B cell (primary cell): ENCODE results near the gene METTL2A. TPM values are rescaled to one million over a fixed set of nuclear protein-coding genes. Genes with fewer than 3 reads are reported as not detected.
A peak's percentile ranks its signal among the peaks of the same experiment; 100 is the strongest.
"Not testable (repeated sequence)": the region's sequence is repeated elsewhere in the genome, so short reads cannot be mapped to it uniquely, and the experiment has no call there.

Experiments used
- ATAC-seq: fragments of 200-7000 bp; cut with Tn5 transposase; one replicate; pipeline ENCODE4 v1.10.0; 2021; ENCODE audit warnings: low read depth, mild to moderate bottlenecking, moderate number of reproducible peaks, moderate library complexity
- CTCF ChIA-PET: fragments of 350-600 bp; sonication (Branson Sonifier 250); formaldehyde crosslinking; loops from one replicate; lab custom pipeline; 2021; ENCODE audit warnings: antibody characterized with exemption, inconsistent platforms; lab: Charles Lee
- POLR2A ChIA-PET: fragments of 350-600 bp; sonication (Branson Sonifier 250); formaldehyde crosslinking; loops from one replicate; lab custom pipeline; 2021; ENCODE audit warnings: antibody characterized with exemption; lab: Charles Lee
- DNase-seq: peaks from one replicate; pipeline ENCODE4 v3.0.0; 2013
- H2AFZ ChIP-seq: 2 replicates; pipeline ENCODE4 v1.6.1; 2012; ENCODE audit warnings: mild to moderate bottlenecking, low read depth, low read length; ENCODE audit not compliant: insufficient read depth, poor library complexity, severe bottlenecking
- H3K27ac ChIP-seq, 2 donors: 1 replicate in 1 of 2; 2 replicates in 1 of 2; pipeline ENCODE4 v1.5.1; 2012 to 2013; ENCODE audit warnings: low read length in 2 of 2, mild to moderate bottlenecking in 2 of 2, moderate library complexity in 1 of 2
- H3K27me3 ChIP-seq, 4 experiments: fragments of 200-600 bp in 1 of 4; sonication (generic) in 1 of 4; replicated peaks in 1 of 4; 1 replicate in 2 of 4; 2 replicates in 2 of 4; pipeline versions ENCODE4 v1.6.1 to v1.7.0; 2013 to 2016; ENCODE audit warnings: low read length in 3 of 4, mild to moderate bottlenecking in 2 of 4, mixed read lengths in 1 of 4, moderate library complexity in 1 of 4; ENCODE audit not compliant: insufficient read depth in 4 of 4, control insufficient read depth in 3 of 4; ENCODE audit errors: control extremely low read depth in 1 of 4
- H3K36me3 ChIP-seq, 2 experiments: replicated peaks in 1 of 2; 1 replicate in 1 of 2; 2 replicates in 1 of 2; pipeline versions ENCODE4 v1.6.1 to v1.7.1; 2013; ENCODE audit warnings: low read length in 1 of 2; ENCODE audit not compliant: insufficient read depth in 2 of 2, control insufficient read depth in 1 of 2; ENCODE audit errors: control extremely low read depth in 1 of 2, extremely low read depth in 1 of 2
- H3K4me1 ChIP-seq, 2 donors: fragments of 200-600 bp in 1 of 2; sonication (generic) in 1 of 2; 1 replicate in 1 of 2; 2 replicates in 1 of 2; pipeline versions ENCODE4 v1.5.1 to v1.6.1; 2013 to 2017; ENCODE audit warnings: low read length in 2 of 2; ENCODE audit not compliant: control insufficient read depth in 2 of 2, insufficient read depth in 2 of 2
- H3K4me2 ChIP-seq: replicated peaks from 2 replicates; pipeline ENCODE3; 2012; ENCODE audit warnings: mild to moderate bottlenecking, low read depth, low read length; ENCODE audit not compliant: poor library complexity, severe bottlenecking
- H3K4me3 ChIP-seq, 5 experiments: fragments of 200-600 bp in 1 of 5; sonication (generic) in 1 of 5; 1 replicate in 3 of 5; 2 replicates in 2 of 5; pipeline versions ENCODE4 v1.5.1 to v1.7.0; 2011 to 2016; ENCODE audit warnings: low read length in 4 of 5, mild to moderate bottlenecking in 4 of 5, low read depth in 2 of 5, control low read depth in 1 of 5, moderate library complexity in 1 of 5; ENCODE audit not compliant: insufficient read depth in 1 of 5; ENCODE audit errors: control extremely low read depth in 1 of 5, extremely low read depth in 1 of 5
- H3K79me2 ChIP-seq: fragments of 200-600 bp; sonication (generic); one replicate; pipeline ENCODE4 v1.6.0; 2016; ENCODE audit warnings: low read length; ENCODE audit not compliant: control insufficient read depth, insufficient read depth
- H3K9ac ChIP-seq: fragments of 200-600 bp; sonication (generic); 2 replicates; pipeline ENCODE4 v1.6.1; 2017; ENCODE audit warnings: mild to moderate bottlenecking, low read length, moderate library complexity
- H3K9me3 ChIP-seq, 3 donors: one replicate each; pipeline versions ENCODE4 v1.6.1 to v1.7.1; 2013; ENCODE audit warnings: low read length in 2 of 3; ENCODE audit not compliant: control insufficient read depth in 2 of 3, insufficient read depth in 1 of 3; ENCODE audit errors: control extremely low read depth in 1 of 3
- H4K20me1 ChIP-seq: 2 replicates; pipeline ENCODE4 v1.6.0; 2012; ENCODE audit warnings: mild to moderate bottlenecking, low read length; ENCODE audit not compliant: insufficient read depth, control insufficient read depth, poor library complexity, severe bottlenecking
- H3K27ac Mint-ChIP-seq: one replicate; pipeline ENCODE4 v1.8.0; 2021; ENCODE audit warnings: mixed read lengths
- H3K27me3 Mint-ChIP-seq: one replicate; pipeline ENCODE4 v1.8.0; 2021; ENCODE audit warnings: mixed read lengths
- H3K4me1 Mint-ChIP-seq: one replicate; pipeline ENCODE4 v1.8.0; 2021; ENCODE audit warnings: mixed read lengths
- H3K4me3 Mint-ChIP-seq: one replicate; pipeline ENCODE4 v1.8.0; 2021; ENCODE audit warnings: mixed read lengths
- H3K9me3 Mint-ChIP-seq: one replicate; pipeline ENCODE4 v1.8.0; 2022; ENCODE audit warnings: mixed read lengths; ENCODE audit not compliant: insufficient read depth
- EZH2 ChIP-seq: IDR thresholded peaks from 2 replicates; pipeline ENCODE4 v1.6.1; 2012; ENCODE audit warnings: borderline replicate concordance, low read depth, mild to moderate bottlenecking, moderate library complexity, low read length; ENCODE audit not compliant: insufficient read depth, poor library complexity, severe bottlenecking
- WGBS: methylation state at CpG from one replicate; pipeline ENCODE4 v1.1.5; 2013; ENCODE audit warnings: missing lambda C conversion rate; ENCODE audit not compliant: insufficient coverage; 5-methylcytosine and 5-hydroxymethylcytosine counted together
- intact Hi-C: fragments of 100-400 bp; cut with micrococcal nuclease; formaldehyde crosslinking; loops from one replicate; pipeline ENCODE4 v1.10.0; 2022
- polyA plus RNA-seq: library from polyadenylated mRNA; depleted of rRNA; stranded (reverse); fragments of >200 nt; gene quantifications from 2 replicates; pipeline ENCODE4 v1.2.3, GENCODE V29; 2012
- total RNA-seq, 2 donors: library from RNA; stranded (reverse); fragments of 120-200 nt in 1 of 2; gene quantifications; 1 replicate in 1 of 2; 2 replicates in 1 of 2; pipeline versions ENCODE4 v1.2.3 to v1.2.4, GENCODE V29; 2013 to 2022
- TF ChIP-seq, protein P1 (sequence below): fragments of 200-600 bp; IDR thresholded peaks from one replicate; pipeline ENCODE4 v1.8.0; 2022; ENCODE audit warnings: antibody characterized with exemption, mild to moderate bottlenecking

Gene METTL2A
- total and polyA plus RNA-seq, 2 donors (not counting 1 experiment from before 2014, with no cell fraction given) = 5.9 to 17.0 TPM

GRCh38 chr17:62454111-62454510 lies 30.4 kb downstream of the METTL2A start:
- H4K20me1 ChIP-seq, CTCF ChIA-PET, H3K36me3 ChIP-seq, H3K27me3 ChIP-seq, H3K27me3 Mint-ChIP-seq, H3K9me3 Mint-ChIP-seq, H3K9me3 ChIP-seq, intact Hi-C loops, POLR2A ChIA-PET, H3K79me2 ChIP-seq, H2AFZ ChIP-seq: not testable (repeated sequence)
- Histone ChIP-seq H3K27ac (peak overlapping the region; percentile 61 to 77), H3K4me3 (peak overlapping the region in 1 of 5 experiments; percentile 21), H3K9ac (peak overlapping the region; percentile 12), H3K4me1 (peaks cover 20 to 53% of the 10 kb centered on the region in 2 donors), H3K4me2 (peak overlapping the region; percentile 55)
- DNase-seq (peak; percentile 35), ATAC-seq (peak; percentile 50)
- Mint-ChIP-seq H3K4me1 (peaks cover 35% of the 10 kb centered on the region), H3K27ac (peak overlapping the region; percentile 91), H3K4me3 (peak overlapping the region; percentile 75)
- WGBS = no CpG with 5 or more reads among the region's 3 CpGs

- H3K9me3 Mint-ChIP-seq = no peaks in the 10 kb centered on the region
- no peak overlapping the region for H3K4me3 Mint-ChIP-seq
- no peak for ATAC-seq
- WGBS = 98% methylated on average over 5 of the region's 7 CpGs
- Histone ChIP-seq H4K20me1 (no peaks in the 10 kb centered on the region), H3K27me3 (no peaks in the 10 kb centered on the region), H3K79me2 (no peaks in the 10 kb centered on the region), H3K9ac (no peak overlapping the region), H3K4me2 (no peak overlapping the region), H2AFZ (no peak overlapping the region), H3K9me3 (no peaks in the 10 kb centered on the region), H3K4me3 (no peak overlapping the region), H3K27ac (no peak overlapping the region), H3K36me3 (no peaks in the 10 kb centered on the region), H3K4me1 (peaks cover 20 to 57% of the 10 kb centered on the region in 2 donors)
- H3K4me1 Mint-ChIP-seq = peaks cover 37% of the 10 kb centered on the region
- TF ChIP-seq, protein P1, sequence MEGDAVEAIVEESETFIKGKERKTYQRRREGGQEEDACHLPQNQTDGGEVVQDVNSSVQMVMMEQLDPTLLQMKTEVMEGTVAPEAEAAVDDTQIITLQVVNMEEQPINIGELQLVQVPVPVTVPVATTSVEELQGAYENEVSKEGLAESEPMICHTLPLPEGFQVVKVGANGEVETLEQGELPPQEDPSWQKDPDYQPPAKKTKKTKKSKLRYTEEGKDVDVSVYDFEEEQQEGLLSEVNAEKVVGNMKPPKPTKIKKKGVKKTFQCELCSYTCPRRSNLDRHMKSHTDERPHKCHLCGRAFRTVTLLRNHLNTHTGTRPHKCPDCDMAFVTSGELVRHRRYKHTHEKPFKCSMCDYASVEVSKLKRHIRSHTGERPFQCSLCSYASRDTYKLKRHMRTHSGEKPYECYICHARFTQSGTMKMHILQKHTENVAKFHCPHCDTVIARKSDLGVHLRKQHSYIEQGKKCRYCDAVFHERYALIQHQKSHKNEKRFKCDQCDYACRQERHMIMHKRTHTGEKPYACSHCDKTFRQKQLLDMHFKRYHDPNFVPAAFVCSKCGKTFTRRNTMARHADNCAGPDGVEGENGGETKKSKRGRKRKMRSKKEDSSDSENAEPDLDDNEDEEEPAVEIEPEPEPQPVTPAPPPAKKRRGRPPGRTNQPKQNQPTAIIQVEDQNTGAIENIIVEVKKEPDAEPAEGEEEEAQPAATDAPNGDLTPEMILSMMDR = no peak
- no peak for TF ChIP-seq EZH2
- no peak for DNase-seq
- peak overlapping the region; percentile 53 for H3K27ac Mint-ChIP-seq
- H3K27me3 Mint-ChIP-seq = no peaks in the 10 kb centered on the region
- ChIA-PET CTCF (no interaction called here), POLR2A (no interaction called here)
- intact Hi-C loops = no loop called here
Measured at GRCh38 chr17:62456016-62456415, 32.3 kb downstream of the METTL2A start.

DNA sequence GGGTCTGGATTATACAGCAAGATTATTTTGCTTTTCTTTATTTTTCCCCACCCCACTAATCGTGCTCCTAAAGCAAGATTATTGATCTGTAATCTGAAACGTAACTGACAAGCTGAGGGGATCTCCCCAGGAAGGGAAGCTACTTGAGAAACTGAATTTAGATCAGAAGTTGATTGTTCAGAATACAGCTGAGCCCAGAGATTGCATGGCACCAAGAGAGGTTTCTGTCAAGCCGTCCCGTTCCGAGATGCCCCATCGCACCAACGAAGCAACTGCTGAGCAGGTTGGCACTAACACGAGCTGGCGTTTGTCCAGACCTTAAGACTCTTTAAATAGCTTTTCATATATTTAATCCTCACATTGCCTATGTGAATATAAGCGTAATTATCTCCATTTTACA lies 34.8 kb downstream of the METTL2A start:
- Histone ChIP-seq H3K9ac (peak overlapping the region; percentile 29), H3K4me3 (peak overlapping the region in 4 of 5 experiments; percentile 12 to 55 (median 26)), H3K27ac (peak overlapping the region in 1 of 2 donors; percentile 15), H2AFZ (peak overlapping the region; percentile 16), H3K4me2 (peak overlapping the region; percentile 35), H3K4me1 (peaks cover 9 to 35% of the 10 kb centered on the region in 2 donors)
- DNase-seq, CTCF ChIA-PET, intact Hi-C loops, POLR2A ChIA-PET, H3K36me3 ChIP-seq, H3K27me3 Mint-ChIP-seq, ATAC-seq, H3K27me3 ChIP-seq, H3K9me3 Mint-ChIP-seq, H4K20me1 ChIP-seq, H3K79me2 ChIP-seq, H3K9me3 ChIP-seq: not testable (repeated sequence)
- WGBS = 68% methylated on average over 7 of the region's 10 CpGs
- H3K4me3 Mint-ChIP-seq = peak overlapping the region; percentile 79
- H3K4me1 Mint-ChIP-seq = peaks cover 26% of the 10 kb centered on the region
- peak overlapping the region; percentile 77 for H3K27ac Mint-ChIP-seq
